ENCODE measurements around the gene ARHGAP31. TPM values are rescaled to one million over a fixed set of nuclear protein-coding genes. Genes with fewer than 3 reads are reported as not detected.

ARHGAP31 gene
- total RNA-seq, 4 donors from 2014 or later, result 2.7 to 9.3 (median 7.6) TPM

GRCh38 chr3:119340014-119340413 is 45.8 kb downstream of the ARHGAP31 start:
- WGBS, 2 donors, result 72 to 82% methylated on average over 1 of the region's 1 CpG
- H3K4me1 ChIP-seq, result peaks cover 0 to under 1% (median 0%) of the 10 kb centered on the region in 3 donors
- no peak for TF ChIP-seq CTCF (IDR thresholded peaks at IDR 0.05)
- TF ChIP-seq POLR2A (IDR thresholded peaks at IDR 0.05), result no peak
- intact Hi-C loops (cut with DNase I), result no loop called here
- H3K4me3 ChIP-seq, result no peak overlapping the region
- H3K27ac ChIP-seq, result no peak overlapping the region
- no peaks in the 10 kb centered on the region for H3K27me3 ChIP-seq
- H3K9me3 ChIP-seq, result no peaks in the 10 kb centered on the region
- no peak for DNase-seq
- no peaks in the 10 kb centered on the region for H3K36me3 ChIP-seq

- intact Hi-C loops (cut with DNase I), result no loop called here
- Histone ChIP-seq H3K9me3 (no peaks in the 10 kb centered on the region), H3K27ac (no peak overlapping the region), H3K4me1 (peaks cover 0 to 5% (median 0%) of the 10 kb centered on the region in 3 donors), H3K36me3 (no peaks in the 10 kb centered on the region), H3K27me3 (no peaks in the 10 kb centered on the region), H3K4me3 (no peak overlapping the region)
- WGBS, 2 donors, result 60 to 84% methylated on average over 5 of the region's 5 CpGs
- TF ChIP-seq POLR2A (IDR thresholded peaks at IDR 0.05) (no peak), CTCF (IDR thresholded peaks at IDR 0.05) (no peak)
- no peak for DNase-seq
These were observed 46.3 kb downstream of the ARHGAP31 start for GRCh38 chr3:119340446-119340845.

GRCh38 chr3:119342176-119342575 is 48.0 kb downstream of the ARHGAP31 start:
- 63 to 90% methylated on average over 1 of the region's 1 CpG for WGBS, 2 donors
- intact Hi-C loops (cut with DNase I), result no loop called here
- H3K36me3 ChIP-seq, result no peaks in the 10 kb centered on the region
- H3K27ac ChIP-seq, result no peak overlapping the region
- peaks cover 0 to 14% (median 0%) of the 10 kb centered on the region in 3 donors for H3K4me1 ChIP-seq
- TF ChIP-seq POLR2A (IDR thresholded peaks at IDR 0.05) (no peak), CTCF (IDR thresholded peaks at IDR 0.05) (no peak)
- no peaks in the 10 kb centered on the region for H3K27me3 ChIP-seq
- H3K4me3 ChIP-seq, result no peak overlapping the region
- H3K9me3 ChIP-seq, result no peaks in the 10 kb centered on the region
- no peak for DNase-seq

GRCh38 chr3:119343719-119344118 is 49.5 kb downstream of the ARHGAP31 start:
- H3K9me3 ChIP-seq, result no peaks in the 10 kb centered on the region
- no peak for DNase-seq
- H3K4me3 ChIP-seq, result no peak overlapping the region
- intact Hi-C loops (cut with DNase I), result no loop called here
- H3K27me3 ChIP-seq, result no peaks in the 10 kb centered on the region
- peaks cover 0 to 25% (median 0%) of the 10 kb centered on the region in 3 donors for H3K4me1 ChIP-seq
- no peak overlapping the region for H3K27ac ChIP-seq
- 75 to 81% methylated on average over 2 to 4 of the region's 5 CpGs for WGBS, 2 donors
- no peaks in the 10 kb centered on the region for H3K36me3 ChIP-seq
- TF ChIP-seq POLR2A (IDR thresholded peaks at IDR 0.05), result no peak
- TF ChIP-seq CTCF (IDR thresholded peaks at IDR 0.05), result no peak

GRCh38 chr3:119346076-119346496 is 51.9 kb downstream of the ARHGAP31 start:
- Histone ChIP-seq H3K36me3 (no peaks in the 10 kb centered on the region), H3K27ac (no peak overlapping the region), H3K27me3 (no peaks in the 10 kb centered on the region), H3K9me3 (no peaks in the 10 kb centered on the region), H3K4me3 (no peak overlapping the region), H3K4me1 (peaks cover 0 to 41% (median 0%) of the 10 kb centered on the region in 3 donors)
- no peak for TF ChIP-seq POLR2A (IDR thresholded peaks at IDR 0.05)
- no peak for TF ChIP-seq CTCF (IDR thresholded peaks at IDR 0.05)
- intact Hi-C loops (cut with DNase I), result no loop called here
- WGBS, 2 donors, result 44 to 50% methylated on average over 1 of the region's 1 CpG
- DNase-seq, result no peak

Measured in esophagus squamous epithelium (tissue), 5 donors.